Keratinocyte (primary cell): Measurements from ENCODE around the gene TACC2. TPM values are rescaled to one million over a fixed set of nuclear protein-coding genes. Genes with fewer than 3 reads are reported as not detected.
"Not testable (repeated sequence)": the region's sequence is repeated elsewhere in the genome, so short reads cannot be mapped to it uniquely, and the experiment has no call there.

Experiments
- DNase-seq: peaks from one replicate; pipeline ENCODE4 v3.0.0-alpha.2; 2011; ENCODE audit warnings: low read depth, missing footprints, low spot score
- FAIRE-seq: peaks from 2 replicates; lab custom pipeline; 2011; peaks lifted over from hg19 to GRCh38; lab: Jason Lieb, UNC
- H2AFZ ChIP-seq: 2 replicates; pipeline ENCODE4 v1.6.0; 2012; ENCODE audit warnings: low read length, control low read depth, inconsistent platforms; ENCODE audit not compliant: control insufficient read depth
- H3K27ac ChIP-seq: 2 replicates; pipeline ENCODE4 v1.5.1; 2011; ENCODE audit warnings: low read length; ENCODE audit not compliant: control insufficient read depth, insufficient read depth
- H3K27me3 ChIP-seq: 3 replicates; pipeline ENCODE4 v1.6.0; 2011; ENCODE audit warnings: low read length; ENCODE audit not compliant: control insufficient read depth, insufficient read depth; ENCODE audit errors: extremely low read depth
- H3K36me3 ChIP-seq, 2 experiments: 2 replicates in 1 of 2; 3 replicates in 1 of 2; pipeline ENCODE4 v1.5.1; 2011; ENCODE audit warnings: low read length in 2 of 2, mild to moderate bottlenecking in 1 of 2; ENCODE audit not compliant: control insufficient read depth in 2 of 2, insufficient read depth in 2 of 2; ENCODE audit errors: extremely low read depth in 1 of 2
- H3K4me1 ChIP-seq: 3 replicates; pipeline ENCODE4 v1.5.1; 2011; ENCODE audit warnings: low read length; ENCODE audit not compliant: control insufficient read depth, insufficient read depth; ENCODE audit errors: extremely low read depth
- H3K4me2 ChIP-seq: 3 replicates; pipeline ENCODE4 v1.6.0; 2011; ENCODE audit warnings: low read depth, low read length; ENCODE audit not compliant: control insufficient read depth, insufficient read depth; ENCODE audit errors: extremely low read depth
- H3K4me3 ChIP-seq, 3 experiments: fragments of 200-600 bp in 1 of 3; sonication (generic) in 1 of 3; 2 replicates in 2 of 3; 3 replicates in 1 of 3; pipeline ENCODE4 v1.5.1; 2011 to 2016; ENCODE audit warnings: low read length in 3 of 3, mild to moderate bottlenecking in 3 of 3, control low read depth in 2 of 3, inconsistent platforms in 1 of 3, low read depth in 1 of 3, mixed read lengths in 1 of 3, mixed run types in 1 of 3, moderate library complexity in 1 of 3; ENCODE audit not compliant: control insufficient read depth in 2 of 3, insufficient read depth in 2 of 3; ENCODE audit errors: extremely low read depth in 1 of 3
- H3K79me2 ChIP-seq: 2 replicates; pipeline ENCODE4 v1.6.0; 2012; ENCODE audit warnings: low read length; ENCODE audit not compliant: control insufficient read depth, insufficient read depth
- H3K9ac ChIP-seq: 3 replicates; pipeline ENCODE4 v1.6.0; 2011; ENCODE audit warnings: low read length; ENCODE audit not compliant: control insufficient read depth, insufficient read depth; ENCODE audit errors: extremely low read depth
- H3K9me1 ChIP-seq: 3 replicates; pipeline ENCODE4 v1.6.0; 2011; ENCODE audit warnings: low read length; ENCODE audit not compliant: control insufficient read depth, insufficient read depth; ENCODE audit errors: extremely low read depth
- H3K9me3 ChIP-seq: 2 replicates; pipeline ENCODE4 v1.5.1; 2012; ENCODE audit warnings: low read depth, low read length; ENCODE audit not compliant: control insufficient read depth
- H4K20me1 ChIP-seq: 3 replicates; pipeline ENCODE4 v1.6.0; 2011; ENCODE audit warnings: low read length; ENCODE audit not compliant: control insufficient read depth, insufficient read depth; ENCODE audit errors: extremely low read depth
- CTCF ChIP-seq, 3 experiments: IDR thresholded peaks in 1 of 3; conservative IDR thresholded peaks in 1 of 3; optimal IDR thresholded peaks in 1 of 3; 2 replicates in 2 of 3; 3 replicates in 1 of 3; pipeline versions ENCODE3 to v1.5.1; 2011; ENCODE audit warnings: low read length in 3 of 3, mild to moderate bottlenecking in 3 of 3, moderate library complexity in 2 of 3, control low read depth in 1 of 3, inconsistent platforms in 1 of 3; ENCODE audit not compliant: insufficient read depth in 2 of 3; ENCODE audit errors: extremely low read depth in 1 of 3
- EZH2 ChIP-seq: IDR thresholded peaks from one replicate; pipeline ENCODE4 v1.6.1; 2012; ENCODE audit warnings: inconsistent platforms, mild to moderate bottlenecking, low read length, moderate library complexity
- dilution Hi-C: fragments of 300-500 bp; cut with MboI; formaldehyde crosslinking; loops from one replicate; pipeline ENCODE4 v1.7.0; 2020; ENCODE audit warnings: low sequenced_read_pairs; ENCODE audit not compliant: extremely low pct_ligation_motif_present
- polyA plus RNA-seq, 5 experiments: library from polyadenylated mRNA; depleted of rRNA in 3 of 5; stranded (reverse) in 3 of 5; stranded (forward) in 1 of 5; unstranded in 1 of 5; fragments of >200 nt; gene quantifications; 1 replicate in 1 of 5; 2 replicates in 3 of 5; 3 replicates in 1 of 5; pipeline versions ENCODE4 v1.2.1 to v1.2.3, GENCODE V29; 2011 to 2012; ENCODE audit warnings: missing spikeins in 2 of 5, low read depth in 1 of 5, low replicate concordance in 1 of 5

TACC2 gene
- polyA plus RNA-seq, 1 donor (not counting 4 experiments of a cell fraction or from before 2014, with no cell fraction given), result 12.8 TPM

DNA sequence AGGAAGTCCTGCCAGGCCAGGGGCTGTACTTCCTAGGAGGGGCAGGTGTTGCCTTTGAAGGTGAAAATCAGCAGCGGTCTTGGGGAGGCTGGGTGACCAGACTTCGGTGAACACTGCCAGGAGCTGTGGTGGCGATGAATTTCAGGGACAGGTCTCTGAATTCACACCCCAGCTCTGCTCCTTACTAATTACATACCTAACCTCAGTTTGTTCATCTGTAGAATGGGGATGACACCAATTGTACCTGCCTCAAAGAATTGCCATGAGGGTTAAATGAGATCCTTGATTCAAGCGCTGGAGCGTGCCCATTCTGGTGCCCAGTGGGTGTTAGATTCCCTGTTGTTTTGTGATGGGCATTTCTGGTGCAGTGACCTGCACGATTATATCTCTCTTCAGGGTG is 102.8 kb downstream of the TACC2 start:
- Histone ChIP-seq H3K4me3 (no peak overlapping the region), H3K9ac (no peak overlapping the region), H3K79me2 (no peaks in the 10 kb centered on the region), H3K9me1 (no peaks in the 10 kb centered on the region), H3K9me3 (no peaks in the 10 kb centered on the region), H3K4me1 (peaks cover 31% of the 10 kb centered on the region), H2AFZ (no peak overlapping the region), H3K4me2 (no peak overlapping the region), H4K20me1 (no peaks in the 10 kb centered on the region), H3K36me3 (no peaks in the 10 kb centered on the region), H3K27ac (no peak overlapping the region), H3K27me3 (no peaks in the 10 kb centered on the region)
- dilution Hi-C loops, result no loop called here
- no peak for DNase-seq
- TF ChIP-seq EZH2, result no peak
- TF ChIP-seq CTCF (optimal IDR thresholded peaks at IDR 0.05 in 1 of 3, IDR thresholded peaks at IDR 0.05 in 1 of 3, conservative IDR thresholded peaks at IDR 0.05 in 1 of 3; ENCODE audit: extremely low read depth in 1 of 3, insufficient read depth in 2 of 3, low read length in 3 of 3), result no peak
- FAIRE-seq, result no peak

DNA sequence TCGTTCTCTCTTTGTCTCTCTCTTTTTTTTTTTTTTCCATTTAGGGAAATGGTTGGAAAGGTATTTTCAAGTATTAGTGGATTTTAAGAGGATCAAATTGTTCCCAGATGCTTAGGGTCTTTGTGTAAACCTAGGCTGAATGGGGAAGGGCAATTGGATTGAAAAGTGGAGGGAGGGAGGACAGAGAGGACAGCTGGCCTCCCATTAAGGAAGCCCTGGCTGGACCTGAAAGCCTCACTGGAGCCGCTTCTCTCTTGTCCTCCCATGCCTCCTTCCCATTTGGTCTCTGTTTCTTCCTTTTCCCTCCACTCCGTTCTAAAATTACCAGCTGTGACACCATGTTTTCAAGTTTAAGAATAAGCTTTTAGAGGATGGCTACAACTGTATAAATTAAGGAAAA is 104.1 kb downstream of the TACC2 start:
- H4K20me1 ChIP-seq, result no peaks in the 10 kb centered on the region
- H2AFZ ChIP-seq, result no peak overlapping the region
- H3K36me3 ChIP-seq, result no peaks in the 10 kb centered on the region
- TF ChIP-seq EZH2 (no peak), CTCF (optimal IDR thresholded peaks at IDR 0.05 in 1 of 3, IDR thresholded peaks at IDR 0.05 in 1 of 3, conservative IDR thresholded peaks at IDR 0.05 in 1 of 3; ENCODE audit: extremely low read depth in 1 of 3, insufficient read depth in 2 of 3, low read length in 3 of 3) (no peak)
- H3K27ac ChIP-seq, result no peak overlapping the region
- H3K4me2 ChIP-seq, result no peak overlapping the region
- no peak overlapping the region for H3K9ac ChIP-seq
- no peaks in the 10 kb centered on the region for H3K27me3 ChIP-seq
- DNase-seq (no peak), FAIRE-seq (no peak)
- H3K79me2 ChIP-seq, result no peaks in the 10 kb centered on the region
- dilution Hi-C loops, result no loop called here
- H3K9me1 ChIP-seq, result no peaks in the 10 kb centered on the region
- no peaks in the 10 kb centered on the region for H3K9me3 ChIP-seq
- H3K4me3 ChIP-seq, result no peak overlapping the region
- peaks cover 17% of the 10 kb centered on the region for H3K4me1 ChIP-seq

DNA sequence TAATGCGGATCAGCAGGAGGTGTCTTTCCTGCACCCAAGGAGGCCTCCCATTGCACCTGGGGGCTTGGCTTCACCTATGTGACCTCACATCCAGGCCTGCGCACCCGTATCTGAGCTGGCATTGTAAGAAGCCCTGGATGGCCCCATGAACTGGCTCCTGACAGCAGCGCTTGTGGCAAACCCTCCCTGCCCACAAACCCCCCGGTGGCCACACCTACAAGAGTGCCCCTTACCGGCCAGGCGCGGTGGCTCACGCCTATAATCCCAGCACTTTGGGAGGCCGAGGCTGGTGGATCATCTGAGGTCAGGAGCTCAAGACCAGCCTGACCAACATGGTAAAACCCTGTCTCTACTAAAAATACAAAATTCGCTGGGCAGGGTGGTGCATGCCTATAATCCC is 107.2 kb downstream of the TACC2 start:
- FAIRE-seq, H3K9me3 ChIP-seq, H3K27me3 ChIP-seq, H3K4me1 ChIP-seq, H3K4me2 ChIP-seq, H3K4me3 ChIP-seq, H3K9ac ChIP-seq, H2AFZ ChIP-seq, H4K20me1 ChIP-seq, H3K79me2 ChIP-seq, H3K9me1 ChIP-seq, H3K36me3 ChIP-seq, dilution Hi-C loops, DNase-seq, H3K27ac ChIP-seq: not testable (repeated sequence)
